SH-SY5Y (cell line): ENCODE measurements around the gene KBTBD13.

Experiments used
- GATA2 ChIP-seq: IDR thresholded peaks from 2 replicates; pipeline ENCODE4 v1.6.1; 2011; ENCODE audit warnings: mild to moderate bottlenecking, low read depth, low read length
- GATA3 ChIP-seq: IDR thresholded peaks from 2 replicates; pipeline ENCODE4 v1.6.1; 2011; ENCODE audit warnings: low read depth, mild to moderate bottlenecking, low read length, moderate library complexity

DNA sequence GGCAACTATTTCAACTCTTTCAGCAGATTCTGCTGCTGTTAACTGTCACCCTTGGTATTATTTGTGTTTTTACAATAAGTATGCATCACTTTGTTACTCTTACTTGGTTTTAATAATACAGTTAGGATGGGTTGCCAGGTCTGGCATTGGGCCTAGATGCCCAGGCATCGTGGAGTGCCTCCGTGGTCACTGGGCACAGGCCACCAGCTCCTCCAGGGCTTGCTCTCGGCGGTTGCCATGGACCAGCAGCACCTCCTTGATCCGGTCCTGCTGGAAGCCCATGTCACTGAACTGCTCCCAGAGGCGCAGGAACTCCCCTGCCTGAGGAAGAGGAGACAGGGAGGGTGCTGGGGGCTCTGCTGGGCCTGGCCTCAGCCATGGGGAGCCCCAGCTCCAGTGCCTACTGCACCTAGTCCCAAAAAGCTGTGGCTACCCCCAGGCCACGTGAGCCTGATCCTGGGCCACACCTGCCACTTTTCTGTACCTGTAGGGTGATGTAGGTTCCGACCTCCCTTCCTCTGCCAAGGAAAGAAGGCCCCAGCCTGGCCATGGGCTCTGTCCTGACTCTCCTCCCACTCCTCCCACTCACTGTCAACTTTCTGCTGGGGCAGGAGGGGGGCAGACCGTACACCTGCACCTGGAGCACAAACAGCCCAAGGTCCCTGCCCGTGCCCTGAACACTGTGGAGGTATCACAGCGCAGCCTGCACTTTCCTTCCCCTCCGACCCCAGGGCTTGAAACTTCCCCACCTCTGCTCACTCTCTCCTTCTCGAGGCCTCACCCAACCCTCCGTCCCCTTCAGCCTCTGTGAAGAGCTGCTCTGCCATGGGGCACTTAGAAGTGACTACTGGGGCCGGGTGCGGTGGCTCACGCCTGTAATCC is 16.6 kb downstream of the KBTBD13 start:
- TF ChIP-seq GATA2 (no peak), GATA3 (no peak)
